NCI-H69 (cell line): Measurements from ENCODE around the gene ZSCAN31.
A peak's percentile ranks its signal among the peaks of the same experiment; 100 is the strongest.
"Not testable (repeated sequence)": the region's sequence is repeated elsewhere in the genome, so short reads cannot be mapped to it uniquely, and the experiment has no call there.

Experiments used
- DNase-seq: peaks from one replicate; lab custom pipeline; 2025; lab: John Stamatoyannopoulos, UW

Gene ZSCAN31

DNA sequence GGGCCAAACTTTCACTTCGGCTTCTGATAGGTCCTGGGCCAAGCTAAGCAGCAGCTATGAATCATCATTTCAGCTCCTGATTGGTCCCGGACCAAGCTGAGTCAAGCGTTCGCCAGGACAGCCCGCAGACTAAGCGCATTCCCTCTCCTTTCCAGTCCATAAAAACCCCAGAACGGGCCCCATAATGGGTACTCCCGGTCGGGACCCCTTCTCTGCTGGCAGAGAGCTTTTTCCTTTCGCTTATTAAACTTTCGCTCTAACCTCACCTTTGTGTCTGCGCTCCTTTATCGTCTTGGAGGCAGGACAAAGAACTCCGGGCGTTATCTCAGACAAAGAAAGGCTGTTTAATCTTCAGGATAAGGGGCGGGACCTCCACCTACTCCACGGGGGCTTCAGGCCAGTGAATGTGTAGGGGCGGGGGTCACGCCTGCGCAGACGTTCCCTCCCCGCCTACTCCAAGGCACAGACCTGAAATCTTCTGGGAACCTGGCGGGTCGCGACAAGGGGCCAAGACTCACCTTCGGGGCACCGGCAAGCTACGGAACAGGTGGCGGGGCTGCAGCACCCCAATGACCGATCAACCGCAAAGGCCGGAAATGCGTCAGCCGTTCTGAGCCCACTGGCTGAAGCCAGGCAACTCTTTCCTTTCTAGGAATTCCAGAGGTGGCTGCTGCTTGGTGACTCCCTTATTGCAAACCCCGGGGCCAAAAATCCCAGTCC, at the start of gene ZSCAN31:
Gene ZSCAN31, minus strand, starts transcription at position 585 of the 720 bp plus-strand sequence. CDS start 6,465 bp downstream, outside the sequence.
- DNase-seq = peak; percentile 58

DNA sequence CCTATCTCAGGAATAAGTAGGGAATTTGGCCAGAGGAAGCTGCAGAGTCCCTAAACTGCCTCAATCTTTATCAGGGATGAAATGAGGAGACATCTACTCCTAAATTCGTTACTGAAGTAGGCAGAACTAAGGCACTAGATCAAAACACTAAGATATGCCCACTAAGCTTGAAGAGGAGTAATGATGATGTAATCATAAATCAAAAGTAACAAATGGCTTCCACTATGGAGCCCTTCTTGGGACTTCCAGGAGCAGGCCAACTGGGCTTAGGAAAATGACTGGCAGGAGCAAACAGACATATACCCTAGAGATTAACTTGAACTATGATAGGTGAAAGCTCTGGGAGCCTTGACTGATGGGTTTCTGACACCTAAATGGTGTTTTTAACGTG, 48.2 kb upstream of the ZSCAN31 start:
- DNase-seq = peak; percentile 5

DNA sequence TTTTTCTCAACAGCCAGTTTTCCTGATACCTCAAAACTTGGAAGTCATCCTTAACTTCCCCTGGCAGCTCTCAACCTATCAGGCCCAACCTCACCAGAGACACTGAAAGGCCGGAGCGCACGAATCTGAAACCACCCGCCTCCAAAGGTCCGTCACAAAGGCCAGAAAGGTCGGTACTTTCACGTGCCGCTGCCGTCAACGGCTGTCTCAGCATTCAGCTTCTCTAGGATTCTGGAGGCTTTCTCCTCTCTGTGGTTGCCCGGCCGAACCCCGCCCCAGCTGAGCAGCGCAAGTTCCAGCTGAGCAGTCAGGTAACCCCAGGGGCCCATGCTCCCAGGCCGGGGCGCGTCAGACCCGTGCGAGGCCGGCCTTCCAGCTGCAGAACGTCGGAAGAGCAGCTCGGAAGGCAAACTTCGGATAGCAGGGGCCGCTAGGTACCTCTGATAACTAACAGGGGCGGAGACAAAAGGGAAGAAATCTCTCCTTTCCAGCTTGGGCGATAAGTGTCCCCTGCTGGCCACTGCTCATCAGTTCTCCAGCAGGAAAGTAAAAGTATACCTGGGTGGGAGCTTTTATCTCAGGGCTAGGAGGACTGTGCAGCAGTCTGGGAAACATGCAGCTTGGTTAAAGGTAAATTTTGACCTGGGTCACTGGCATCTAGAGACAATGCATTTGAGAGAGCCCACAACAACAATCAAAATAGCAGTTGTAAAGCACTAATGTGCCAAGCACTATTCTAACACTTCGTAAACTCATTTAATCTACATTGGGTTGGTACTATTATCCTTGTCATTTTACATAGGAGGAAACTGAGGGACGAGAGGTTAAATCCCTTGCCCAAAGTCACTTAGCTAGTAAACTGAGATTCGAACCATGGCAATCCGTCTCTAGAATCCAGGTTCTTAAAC, 47.5 kb upstream of the ZSCAN31 start:
- peak; percentile 96 for DNase-seq

DNA sequence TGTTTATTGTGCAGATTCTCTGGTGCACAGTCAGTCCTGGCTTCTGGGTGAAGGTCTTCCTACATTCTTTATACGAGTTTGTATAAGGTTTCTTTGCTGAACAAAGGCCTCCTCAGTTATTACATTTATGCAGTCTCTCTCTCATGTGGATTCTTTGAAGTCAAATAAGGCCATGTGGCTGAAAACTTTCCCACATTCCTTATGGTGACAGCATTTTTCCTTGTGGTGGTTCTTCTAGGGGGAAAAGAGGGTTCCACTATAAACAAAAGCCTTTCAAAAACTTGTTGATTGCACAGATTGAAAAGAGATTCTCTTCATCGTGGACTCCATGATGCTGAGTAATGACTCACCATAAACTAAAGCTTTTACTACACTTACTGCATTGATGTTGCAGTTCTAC, 44.4 kb upstream of the ZSCAN31 start:
- no peak for DNase-seq

DNA sequence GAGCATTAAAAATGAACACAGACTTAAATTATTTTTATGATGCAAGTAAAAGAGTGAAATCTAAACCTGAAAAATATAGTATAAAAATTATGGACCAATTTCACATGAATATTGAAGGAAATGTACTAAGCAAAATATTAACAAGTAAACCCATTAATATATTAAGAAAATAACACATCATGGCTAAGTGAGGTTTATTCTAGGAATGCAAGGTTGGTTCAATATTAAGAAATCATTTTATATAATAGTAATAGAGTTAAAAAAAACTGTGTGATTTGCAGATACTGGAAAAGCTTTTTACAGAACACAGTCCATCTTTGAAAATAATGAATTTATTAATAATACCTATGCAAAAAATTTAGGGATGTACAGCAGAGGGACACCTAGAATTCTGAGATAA, 42.7 kb upstream of the ZSCAN31 start:
- DNase-seq = no peak

DNA sequence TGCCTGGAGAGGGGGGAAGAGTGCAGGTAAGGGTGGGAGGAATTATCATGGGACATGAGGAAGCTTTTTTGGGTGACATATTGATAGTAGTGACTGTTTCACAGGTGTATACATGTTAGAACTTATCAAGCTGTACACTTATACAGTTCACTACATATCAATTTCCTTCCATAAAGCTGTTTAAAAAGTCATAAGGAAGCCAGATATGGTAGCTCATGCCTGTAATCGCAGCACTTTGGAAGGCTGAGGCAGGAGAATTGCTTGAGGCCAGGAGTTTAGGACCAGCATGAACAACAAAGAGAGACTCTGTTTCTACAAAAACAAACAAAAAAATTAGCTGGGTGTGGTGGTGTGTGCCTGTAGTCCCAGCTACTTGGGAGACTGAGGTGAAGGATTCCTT, 41.9 kb upstream of the ZSCAN31 start:
- DNase-seq = no peak

DNA sequence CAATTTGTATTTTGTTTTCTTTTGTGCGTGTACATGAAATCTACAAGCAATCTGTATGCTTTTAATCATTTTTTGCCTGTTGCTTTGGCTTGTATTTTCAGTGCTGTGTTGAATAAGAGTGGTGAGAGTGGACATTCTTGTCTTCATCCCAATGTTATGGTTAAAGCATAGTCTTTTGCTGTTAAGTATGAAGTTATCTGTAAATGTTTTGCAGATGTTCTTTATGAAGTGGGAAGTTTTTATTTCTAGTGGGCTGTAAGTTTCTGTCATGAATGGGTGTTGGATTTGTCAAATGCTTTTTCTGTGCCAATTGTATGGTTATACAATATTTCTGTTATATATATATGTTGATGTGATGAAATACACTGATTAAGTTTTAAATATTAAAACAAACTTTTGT, 38.0 kb upstream of the ZSCAN31 start:
- DNase-seq = no peak

DNA sequence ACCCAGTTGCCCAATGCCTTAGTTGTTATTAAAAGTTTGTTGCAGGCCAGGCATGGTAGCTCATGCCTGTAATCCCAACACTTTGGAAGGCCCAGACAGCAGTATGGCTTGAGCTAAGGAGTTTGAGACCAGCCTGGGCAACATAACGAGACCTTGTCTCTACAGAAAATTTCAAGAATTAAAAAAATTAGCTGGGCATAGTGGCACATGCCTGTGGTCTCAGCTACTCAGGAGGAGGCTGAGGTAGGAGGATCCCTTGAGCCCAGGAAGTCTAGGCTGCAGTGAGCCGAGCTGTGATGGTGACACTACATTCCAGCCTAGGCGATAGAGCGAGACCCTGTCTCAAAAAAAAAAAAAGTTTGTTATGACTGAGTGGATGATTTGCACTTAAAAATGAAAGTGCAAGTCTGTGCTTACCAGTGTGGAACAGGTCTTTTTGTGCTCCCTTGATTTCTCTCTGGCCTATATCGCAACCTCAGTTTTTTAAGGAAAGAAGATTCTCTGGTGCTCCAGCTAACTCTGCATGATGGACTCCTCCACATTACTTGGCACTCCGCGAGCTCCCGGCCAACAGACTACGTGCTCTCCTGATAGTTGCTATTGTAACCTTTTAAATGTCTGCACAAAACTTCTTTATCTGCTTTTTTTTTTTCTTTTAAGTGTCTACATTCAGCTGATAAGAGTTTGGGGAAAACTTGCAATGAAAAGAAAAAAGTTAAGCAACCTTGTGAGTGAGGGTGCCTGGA, 35.9 kb upstream of the ZSCAN31 start:
- no peak for DNase-seq

DNA sequence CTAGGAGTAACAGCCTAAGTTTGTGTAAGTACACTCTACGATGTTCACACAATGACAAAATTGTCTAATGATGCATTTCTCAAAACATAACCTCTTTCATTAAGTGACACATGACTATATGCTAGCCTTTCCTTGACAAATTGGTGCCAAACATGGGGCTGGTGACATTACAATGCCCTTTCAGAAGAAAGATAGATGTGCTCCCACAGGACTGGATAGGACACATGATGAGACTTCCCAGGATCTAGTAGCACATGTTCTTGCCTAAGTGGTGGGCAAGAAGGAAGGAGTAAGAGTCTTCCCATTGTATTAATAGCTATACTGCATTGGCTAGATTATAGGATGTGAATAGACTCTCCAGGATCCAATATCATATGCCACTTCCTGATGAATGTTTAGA, 35.3 kb upstream of the ZSCAN31 start:
- DNase-seq = no peak

DNA sequence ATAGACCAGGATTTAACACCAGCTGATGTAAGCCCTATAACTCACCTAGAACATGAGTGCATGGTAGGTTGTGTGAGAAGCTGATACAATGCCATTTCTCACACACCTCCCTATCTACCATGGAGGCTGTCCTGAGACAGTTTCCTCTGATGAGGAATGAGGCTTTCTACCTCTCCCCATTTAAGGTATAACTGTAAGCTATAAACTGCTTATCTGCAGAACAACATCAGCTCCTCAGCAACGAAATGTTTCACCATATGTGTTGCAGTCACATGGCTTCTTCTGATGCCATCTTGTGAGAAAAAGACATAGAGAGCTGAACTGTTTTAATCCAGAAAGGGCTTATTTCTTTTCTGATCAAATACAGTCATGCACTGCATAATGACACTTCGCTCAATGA, 34.5 kb upstream of the ZSCAN31 start:
- no peak for DNase-seq

DNA sequence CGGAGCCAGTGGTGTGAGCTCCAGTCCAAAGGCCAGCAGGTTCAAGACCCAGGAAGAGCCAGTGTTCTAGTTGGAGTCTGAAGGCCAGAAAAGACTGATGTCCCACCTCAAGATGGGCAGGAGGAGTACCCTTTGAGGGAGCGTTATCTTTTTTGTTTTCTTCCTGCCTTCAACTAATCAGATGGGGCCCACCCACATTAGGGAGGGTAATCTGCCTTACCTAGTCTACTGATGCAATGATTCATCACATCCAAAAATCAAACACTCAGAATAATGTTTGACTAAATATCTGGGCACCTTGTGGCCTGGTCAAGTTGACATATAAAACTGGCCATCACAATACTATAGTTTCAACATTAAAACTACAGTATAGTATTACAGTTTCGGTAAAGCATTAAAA, 33.5 kb upstream of the ZSCAN31 start:
- no peak for DNase-seq

DNA sequence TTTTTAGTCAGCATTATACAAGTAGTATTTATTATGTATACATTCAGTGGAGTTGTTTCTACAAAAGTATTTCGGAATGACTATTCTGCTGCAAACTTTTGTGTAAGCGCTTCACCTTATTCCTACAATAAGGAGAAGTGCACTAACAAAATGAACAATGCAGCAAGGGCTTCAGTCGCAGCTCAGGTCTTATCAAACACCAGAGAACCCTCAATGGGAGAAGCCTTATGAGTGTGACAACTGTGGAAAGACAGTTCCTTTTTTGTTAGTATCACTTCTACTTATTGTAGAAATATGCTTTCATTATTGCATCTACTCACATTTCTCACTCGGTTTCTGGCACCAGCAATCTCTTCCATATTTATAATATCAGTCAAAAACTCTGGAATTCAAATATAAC, 32.6 kb upstream of the ZSCAN31 start:
- DNase-seq = no peak

DNA sequence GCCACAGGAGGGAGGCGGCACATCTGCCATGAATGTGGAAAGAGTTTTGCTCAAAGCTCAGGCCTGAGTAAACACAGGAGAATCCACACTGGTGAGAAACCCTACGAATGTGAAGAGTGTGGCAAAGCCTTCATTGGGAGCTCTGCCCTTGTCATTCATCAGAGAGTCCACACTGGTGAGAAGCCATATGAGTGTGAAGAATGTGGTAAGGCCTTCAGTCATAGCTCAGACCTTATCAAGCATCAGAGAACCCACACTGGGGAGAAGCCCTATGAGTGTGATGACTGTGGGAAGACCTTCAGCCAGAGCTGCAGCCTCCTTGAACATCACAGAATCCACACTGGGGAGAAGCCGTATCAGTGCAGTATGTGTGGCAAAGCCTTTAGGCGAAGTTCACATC, 29.6 kb upstream of the ZSCAN31 start:
- DNase-seq = not testable (repeated sequence)

DNA sequence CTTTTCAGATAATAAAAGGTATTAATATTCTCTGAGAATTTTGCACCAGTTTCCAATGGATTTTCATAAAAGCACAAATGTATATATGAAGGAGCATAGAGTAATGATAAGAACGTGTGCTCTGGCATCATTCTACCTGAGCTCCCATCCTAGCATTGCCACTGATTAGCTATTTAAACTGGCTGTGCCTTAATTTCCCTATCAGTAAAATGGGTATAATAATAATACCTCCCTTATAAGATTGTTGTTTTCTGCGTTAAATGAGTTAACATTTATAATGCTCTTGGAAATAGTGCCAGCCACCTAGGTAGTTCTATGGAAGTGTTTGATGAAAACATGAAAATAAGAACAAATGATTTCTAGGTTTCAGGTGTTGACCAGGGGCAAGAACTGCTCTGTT, 25.0 kb upstream of the ZSCAN31 start:
- DNase-seq = no peak

DNA sequence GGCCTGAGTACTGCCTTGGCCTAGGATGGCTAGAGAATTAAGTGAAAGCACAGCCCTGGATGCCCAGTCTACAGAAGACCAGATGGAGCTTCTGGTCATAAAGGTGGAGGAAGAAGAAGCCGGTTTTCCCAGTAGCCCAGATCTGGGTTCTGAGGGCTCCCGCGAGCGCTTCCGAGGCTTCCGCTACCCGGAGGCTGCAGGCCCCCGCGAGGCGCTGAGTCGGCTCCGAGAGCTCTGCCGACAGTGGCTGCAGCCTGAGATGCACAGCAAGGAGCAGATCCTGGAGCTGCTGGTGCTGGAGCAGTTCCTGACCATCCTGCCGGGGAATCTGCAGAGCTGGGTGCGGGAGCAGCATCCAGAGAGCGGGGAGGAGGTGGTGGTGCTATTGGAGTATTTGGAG, 23.6 kb upstream of the ZSCAN31 start:
- DNase-seq = not testable (repeated sequence)

DNA sequence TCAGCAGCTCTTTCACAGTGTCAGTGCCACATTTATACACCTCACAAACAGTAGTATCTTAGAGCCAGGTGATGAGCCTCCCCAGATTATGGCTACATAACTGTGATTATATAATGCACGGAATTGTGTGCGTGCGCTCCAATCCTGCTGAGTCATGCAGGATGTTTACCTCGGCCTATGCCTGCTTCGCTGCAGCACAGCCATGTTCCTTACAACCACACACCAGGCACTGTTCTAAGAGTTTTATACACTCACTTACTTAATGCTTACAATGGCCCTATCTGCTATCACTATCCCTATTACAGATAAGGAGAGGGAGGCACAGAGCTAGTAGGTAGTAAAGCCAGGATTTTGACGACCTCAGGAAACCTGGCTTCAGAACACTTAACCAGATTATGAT, 21.1 kb upstream of the ZSCAN31 start:
- no peak for DNase-seq

DNA sequence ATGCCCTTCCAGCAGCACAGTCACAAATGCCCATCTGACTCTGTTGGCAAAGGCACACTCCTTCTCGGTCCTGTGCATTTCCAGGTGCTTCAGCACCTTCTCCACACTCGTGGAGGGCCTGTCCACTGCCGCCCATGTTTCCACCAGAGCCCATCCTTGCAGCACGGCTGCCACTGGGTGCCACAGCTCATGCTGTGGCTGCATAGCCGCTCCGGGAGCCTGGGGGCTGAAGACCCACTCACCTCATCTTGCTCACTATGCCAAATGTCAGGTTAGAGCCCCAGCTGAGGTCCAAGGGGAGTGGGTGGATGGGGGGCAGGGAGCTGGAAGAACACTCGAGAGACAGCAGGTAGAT, 20.7 kb upstream of the ZSCAN31 start:
- DNase-seq = no peak

DNA sequence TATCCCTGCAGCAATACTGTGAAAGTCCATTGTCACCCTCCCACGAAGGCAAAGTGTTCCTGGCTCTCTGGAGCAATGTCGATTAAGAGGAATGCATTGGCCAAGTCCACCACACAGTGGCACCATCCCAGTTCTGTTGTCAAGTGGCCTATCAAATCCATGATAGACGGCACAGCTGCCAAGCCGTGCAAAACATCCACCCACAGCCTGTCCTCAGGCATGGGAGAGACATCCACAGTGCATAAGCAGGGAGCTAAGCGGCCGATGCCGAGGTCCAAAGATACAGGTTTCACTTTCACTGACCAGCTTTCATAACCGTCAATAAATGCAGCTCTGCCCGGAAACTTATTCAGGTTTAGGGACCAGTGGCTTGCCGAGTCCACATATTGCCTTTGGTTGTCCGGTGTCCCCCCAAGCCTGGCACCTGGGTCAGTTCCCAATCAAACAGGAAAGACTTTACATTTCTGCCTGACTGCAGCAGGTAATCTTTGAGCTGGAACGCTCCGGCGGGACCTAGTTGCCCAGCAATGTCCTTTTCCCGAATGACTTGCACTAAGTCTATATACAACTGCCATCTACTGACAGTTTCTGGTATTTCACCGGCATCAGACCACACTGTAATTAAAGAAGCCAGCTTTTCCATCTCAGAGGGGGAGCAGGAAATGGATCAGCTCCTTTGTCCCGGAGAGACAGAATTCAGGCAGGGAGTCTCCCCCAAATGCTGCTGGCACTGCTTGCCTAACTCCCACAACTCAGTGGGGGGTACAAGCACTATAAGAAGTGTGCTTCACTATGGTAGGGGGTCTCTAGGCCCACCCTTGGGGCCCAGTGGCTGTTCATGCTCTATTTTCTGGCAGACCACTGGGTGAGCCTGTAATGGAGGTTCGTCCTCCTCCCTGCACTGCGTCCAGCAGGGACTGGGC, 20.1 kb upstream of the ZSCAN31 start:
- DNase-seq = peak; percentile 93

DNA sequence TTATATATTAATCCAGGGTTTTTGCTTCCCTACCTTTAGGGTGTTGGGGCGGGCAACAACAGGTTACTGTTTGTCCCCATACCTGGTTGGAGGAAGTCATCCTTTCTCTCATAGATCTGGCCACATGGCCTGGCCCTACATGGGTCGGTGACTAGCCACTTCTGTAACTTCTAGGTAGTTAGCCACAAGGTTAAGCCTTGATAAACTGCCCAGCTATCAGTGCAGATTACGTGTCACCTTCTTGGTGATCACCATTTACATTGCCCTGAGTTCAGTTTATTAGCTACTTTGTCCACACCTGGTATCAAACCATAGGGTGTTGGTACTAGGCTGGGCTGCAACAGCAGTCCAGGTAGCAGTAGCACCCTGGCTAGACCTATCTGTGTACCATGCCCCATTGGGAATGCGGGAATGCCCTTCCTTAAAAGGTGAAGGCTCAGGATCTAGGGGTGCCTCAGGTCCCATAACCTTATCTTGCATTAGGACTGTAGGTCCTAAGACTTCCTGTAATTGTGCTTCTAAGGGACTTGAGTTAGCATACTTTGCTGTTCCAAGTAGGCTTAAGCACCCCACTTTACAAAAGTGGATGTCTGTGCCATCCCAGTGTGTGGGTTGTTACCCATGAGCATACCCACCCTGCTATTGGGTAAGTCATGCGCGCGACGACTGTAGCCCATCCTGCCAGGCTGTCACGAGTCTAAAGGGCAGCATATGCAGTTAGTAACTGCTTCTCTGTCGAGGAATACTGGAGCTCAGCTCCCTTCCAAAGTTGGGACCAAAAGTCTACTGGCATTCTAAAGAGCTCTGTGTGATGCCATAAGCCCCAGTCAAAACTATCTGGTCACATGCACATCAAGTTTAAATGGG, 19.0 kb upstream of the ZSCAN31 start:
- DNase-seq = no peak

DNA sequence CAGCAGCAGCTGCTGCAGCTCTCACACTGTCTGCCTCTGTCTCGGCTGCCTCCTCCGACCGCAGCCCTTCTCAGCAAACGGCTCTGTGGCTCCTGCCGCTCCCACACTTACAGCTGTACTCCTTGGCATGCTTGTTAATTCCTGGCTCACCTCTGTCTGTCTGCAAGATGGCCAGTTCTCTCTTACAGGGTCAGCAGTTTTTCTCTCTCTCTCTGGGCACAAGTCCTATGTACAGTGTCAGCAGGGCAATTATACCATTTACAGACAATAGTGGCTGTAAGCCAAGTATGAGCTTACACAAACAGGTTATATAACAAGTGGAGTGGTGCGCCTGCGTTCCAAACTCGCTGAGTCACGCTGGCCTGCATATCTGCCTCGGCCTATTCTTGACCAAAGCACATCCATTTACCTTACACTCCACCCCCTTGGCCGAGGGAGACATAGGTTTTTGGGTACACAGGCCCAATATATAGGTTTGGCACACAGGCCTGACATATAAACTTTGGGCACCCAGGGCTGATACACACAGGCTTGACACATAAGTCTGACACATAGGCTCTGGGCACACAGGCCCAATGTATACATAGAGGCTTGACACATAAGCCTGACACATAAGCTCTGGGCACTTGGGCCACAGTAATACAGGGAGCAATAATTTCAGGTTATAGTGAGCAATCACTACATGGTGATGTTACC, 18.2 kb upstream of the ZSCAN31 start:
- DNase-seq = peak; percentile 80
